ENCODE measurements around the gene FLACC1.
"Not testable (repeated sequence)": the region's sequence is repeated elsewhere in the genome, so short reads cannot be mapped to it uniquely, and the experiment has no call there.

Gene FLACC1

DNA sequence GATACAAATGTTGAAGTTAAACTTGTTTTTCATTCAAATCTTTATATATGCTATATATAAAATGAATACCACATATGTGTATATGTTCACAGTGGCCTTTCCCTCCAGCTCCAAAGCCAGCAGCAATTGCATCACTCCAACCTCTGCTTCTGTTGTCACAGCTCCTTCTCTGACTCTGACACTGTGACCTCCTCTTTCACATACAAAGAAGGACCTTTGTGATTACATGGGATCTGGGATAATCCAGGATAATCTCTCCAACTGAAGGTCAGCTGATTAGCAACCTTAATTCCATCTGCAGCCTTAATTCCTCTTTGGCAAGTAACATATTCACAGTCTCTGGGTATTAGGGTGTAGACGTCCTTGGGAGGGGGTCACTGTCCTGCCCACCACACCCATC, 8.4 kb downstream of the FLACC1 start:
- no peak for DNase-seq

DNA sequence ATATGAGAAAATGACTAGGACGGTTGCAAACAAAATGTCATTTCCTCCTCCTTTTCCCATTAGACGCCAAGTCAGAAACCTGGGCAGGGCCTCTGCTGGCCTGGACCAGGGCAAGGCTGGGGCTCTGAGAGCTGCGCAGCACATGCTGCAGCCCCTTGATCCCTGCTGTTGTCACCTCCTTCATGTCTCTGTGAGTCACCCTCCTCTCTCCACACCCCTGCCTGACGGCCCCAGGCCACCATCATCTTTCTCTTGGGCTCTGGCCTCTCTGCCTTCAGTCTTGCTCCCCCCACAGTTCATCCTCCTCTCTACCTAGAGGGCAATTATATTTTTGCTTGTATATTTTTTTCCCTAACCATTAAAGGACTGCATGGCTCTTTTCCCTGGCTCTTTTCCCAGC, 10.0 kb downstream of the FLACC1 start:
- DNase-seq: no peak

DNA sequence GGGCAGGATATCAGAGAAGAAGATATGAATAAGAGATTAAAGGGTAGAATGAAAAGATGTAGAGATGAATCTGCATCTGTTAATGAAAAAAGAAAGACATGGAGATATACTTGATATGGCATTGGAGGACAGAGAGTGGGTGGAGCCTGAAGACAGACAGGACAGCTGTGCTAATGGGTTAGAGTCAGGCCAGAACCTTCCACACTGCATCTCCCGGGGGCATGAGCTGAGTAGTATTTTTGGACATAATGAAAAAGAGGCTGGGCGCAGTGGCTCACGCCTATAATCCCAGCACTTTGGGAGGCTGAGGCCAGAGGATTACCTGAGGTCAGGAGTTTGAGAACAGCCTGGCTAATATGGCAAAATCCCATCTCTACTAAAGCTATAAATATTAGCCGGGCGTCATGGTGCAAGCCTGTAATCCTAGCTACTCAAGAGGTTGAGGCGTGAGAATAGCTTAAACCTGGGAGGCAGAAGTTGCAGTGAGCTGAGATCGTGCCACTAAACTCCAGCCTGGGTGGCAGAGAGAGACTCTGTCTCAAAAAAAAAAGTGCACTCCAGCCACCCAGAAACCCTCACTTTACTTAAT, 11.4 kb downstream of the FLACC1 start:
- no peak for DNase-seq

DNA sequence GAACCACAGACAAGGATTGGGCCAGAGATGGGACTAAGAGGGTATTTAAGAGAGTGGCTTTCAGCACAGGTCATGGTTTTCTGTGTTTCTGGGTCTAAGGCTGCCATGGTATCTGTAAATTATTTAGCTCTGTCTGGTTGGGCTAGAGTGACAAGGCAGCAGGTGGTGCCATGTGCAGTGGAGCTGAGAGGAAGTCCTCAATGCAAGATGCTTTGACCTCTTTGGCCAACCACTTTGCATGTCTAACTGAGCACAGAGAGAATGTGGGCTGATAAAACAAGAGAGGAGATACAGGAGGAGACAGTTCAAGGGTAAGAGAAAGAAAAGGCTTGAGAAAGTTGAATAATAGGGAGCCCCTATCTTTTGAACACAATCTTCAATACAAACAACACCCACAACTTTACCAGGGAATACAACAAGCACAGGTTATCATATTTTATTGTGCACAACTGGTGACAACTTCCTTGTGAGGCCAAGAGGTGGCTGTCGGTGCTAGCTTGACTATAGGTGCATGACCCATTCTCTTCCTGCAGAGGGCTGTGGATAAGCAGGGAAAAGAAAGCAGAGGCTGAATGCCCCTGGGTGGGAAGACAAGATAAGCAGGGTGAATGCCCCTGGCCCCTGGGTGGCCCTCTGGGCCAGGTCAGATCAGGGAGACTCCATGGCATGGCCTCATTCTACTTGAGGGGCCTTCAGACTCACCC, 12.3 kb downstream of the FLACC1 start:
- no peak for DNase-seq

DNA sequence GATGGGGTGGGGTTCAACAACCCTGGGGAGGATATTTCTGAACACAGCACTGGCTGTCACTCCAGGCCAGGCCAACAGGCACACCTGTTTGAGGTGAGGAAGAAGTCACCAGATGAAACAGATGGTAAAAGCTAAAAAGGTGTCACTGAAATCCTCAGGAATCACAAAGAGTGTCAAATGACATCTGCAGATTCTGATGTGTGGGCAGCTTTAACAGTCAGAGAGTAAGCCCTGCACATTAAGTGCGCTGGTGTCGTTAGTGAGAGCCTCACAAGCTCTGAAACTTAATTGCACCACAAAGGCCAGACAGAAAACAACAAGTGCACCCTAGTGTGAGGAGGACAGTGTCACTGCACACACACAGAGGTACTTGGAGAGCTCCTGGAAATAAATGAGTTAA, 13.6 kb downstream of the FLACC1 start:
- DNase-seq: no peak

DNA sequence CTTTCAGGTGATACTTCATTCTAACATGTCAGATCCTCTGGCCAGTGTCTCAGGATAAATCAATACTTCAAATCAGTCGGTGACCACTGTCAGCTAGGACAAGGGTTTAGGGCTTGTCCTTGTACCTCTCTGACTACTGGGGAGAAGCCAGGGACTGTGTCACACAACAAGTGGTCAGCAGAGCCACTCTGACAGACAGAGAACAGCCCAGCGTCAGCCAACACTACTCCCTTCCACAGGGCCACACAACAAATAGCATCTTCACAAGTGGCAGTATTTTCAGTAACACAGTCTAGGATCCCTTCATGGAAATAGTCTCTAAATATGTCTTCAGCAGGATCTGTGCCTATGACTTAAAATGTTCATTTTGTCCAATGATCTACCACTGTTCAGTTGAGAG, 14.2 kb downstream of the FLACC1 start:
- DNase-seq: no peak

DNA sequence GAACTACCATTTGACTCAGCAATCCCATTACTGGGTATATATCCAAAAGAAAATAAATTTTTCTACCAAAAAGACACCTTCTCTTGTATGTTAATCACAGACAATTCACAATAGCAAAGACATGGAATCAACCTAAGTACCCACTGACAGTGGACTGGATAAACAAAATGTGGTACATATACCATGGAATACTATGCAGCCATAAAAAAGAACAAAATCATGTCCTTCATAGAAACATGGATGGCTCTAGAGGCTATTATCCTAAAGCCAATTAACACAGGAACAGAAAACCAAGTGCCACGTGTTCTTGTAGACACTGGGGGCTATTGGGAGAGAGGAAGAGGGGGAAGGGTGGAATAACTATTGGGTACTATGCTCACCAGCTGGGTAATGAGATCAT, 27.7 kb downstream of the FLACC1 start:
- DNase-seq: no peak

DNA sequence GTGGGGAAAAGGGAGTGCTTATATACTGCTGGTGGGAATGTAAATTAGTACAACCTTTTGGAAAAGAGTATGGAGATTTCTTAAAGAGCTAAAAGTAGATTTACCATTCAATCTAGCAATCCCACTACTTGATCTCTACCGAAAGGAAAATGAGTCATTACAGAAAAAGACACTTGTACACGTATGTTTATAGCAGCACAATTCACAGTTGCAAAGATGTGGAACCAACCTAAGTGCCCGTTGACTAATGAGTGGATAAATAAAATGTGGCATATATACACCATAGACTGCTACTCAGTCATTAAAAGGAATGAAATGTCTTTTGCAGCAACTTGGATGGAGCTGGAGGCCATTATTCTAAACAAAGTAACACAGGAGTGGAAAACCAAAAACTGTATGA, 29.5 kb downstream of the FLACC1 start:
- DNase-seq: no peak

DNA sequence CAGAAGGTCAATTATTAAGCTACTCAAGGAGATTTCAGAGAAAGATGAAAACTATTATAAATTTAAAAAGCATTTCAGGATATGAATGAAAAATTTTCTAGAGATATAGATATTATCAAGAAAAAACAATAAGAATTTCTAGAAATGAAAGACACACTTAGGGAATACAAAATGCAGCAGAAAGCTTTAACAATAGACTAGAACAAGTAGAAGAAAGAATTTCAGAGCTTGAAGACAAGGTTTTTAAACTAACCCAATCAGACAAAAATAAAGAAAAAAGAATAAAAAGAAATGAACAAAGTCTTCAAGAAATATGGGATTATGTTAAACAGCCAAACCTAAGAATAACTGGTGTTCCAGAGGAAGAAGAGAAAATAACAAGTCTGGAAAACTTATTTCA, 34.4 kb downstream of the FLACC1 start:
- DNase-seq: no peak

DNA sequence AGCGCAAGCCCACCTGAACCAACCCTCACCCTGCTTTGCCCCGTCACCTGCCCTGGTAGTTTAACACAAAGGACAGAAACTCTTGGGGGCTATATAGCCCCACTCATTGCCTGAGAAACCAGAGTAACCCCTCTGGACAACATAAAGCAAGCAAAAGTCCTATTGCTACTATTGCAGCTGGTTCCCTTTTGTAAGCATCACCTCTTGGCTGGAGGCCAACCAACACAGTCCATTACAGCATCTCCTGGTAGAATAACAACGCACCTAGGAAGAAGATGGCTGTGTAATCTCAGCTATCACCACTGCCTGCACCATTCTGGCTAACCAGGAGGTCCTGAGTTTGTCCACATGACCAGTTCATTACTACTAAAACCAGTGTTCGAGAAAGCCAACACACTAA, 36.4 kb downstream of the FLACC1 start:
- DNase-seq: no peak

DNA sequence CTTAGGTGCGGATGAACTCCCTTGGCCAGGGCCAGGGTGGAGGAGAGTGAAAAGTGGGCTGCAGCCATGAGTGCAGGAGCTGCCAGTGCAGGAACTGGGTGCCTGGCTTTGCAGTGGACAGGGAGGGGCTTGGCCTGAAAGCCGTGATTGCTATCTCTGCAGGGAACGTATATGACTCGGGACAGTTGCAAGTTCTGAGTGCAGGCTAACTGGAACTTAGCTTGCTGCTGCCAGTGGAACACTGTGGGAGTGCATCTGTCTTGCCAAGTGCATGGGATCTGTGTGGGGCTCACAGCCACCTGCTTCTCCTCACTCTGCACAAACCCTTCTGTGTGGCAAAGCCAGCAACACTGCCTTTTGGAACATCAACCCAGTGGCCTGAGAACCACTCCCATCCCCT, 36.9 kb downstream of the FLACC1 start:
- no peak for DNase-seq

DNA sequence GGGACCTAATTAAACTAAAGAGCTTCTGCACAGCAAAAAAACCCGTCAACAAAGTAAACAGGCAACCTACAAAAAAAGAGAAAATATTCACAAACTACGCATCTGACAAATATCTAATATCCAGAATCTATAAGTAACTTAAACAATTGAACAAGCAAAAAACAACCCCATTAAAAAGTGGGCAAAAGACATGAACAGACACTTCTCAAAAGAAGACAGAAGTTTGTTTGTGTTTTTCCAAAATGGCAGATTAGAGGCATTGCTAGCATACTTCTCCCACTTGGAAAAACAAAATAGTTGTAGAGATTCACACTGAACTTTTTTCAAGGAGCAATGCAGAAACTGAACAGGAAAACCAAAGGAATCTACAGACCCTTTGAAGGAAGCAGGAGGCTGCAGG, 37.6 kb downstream of the FLACC1 start:
- no peak for DNase-seq

DNA sequence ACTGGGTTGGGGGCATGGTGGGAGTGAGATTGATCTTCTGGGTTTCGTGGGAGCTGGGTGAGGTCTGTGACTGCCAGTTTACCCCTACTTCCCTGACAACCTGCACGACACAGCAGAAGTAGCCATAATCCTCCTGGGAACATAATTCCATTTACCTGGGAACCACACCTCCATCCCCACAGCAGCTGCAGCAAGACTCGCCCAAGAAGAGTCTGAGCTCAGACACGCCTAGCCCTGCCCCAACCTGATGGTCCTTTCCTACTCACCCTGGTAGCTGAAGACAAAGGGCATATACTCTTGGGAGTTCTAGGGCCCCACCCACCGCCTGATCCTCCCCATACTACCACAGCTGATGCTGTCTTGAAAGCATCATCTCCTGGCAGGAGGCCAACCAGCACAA, 43.8 kb downstream of the FLACC1 start:
- no peak for DNase-seq

DNA sequence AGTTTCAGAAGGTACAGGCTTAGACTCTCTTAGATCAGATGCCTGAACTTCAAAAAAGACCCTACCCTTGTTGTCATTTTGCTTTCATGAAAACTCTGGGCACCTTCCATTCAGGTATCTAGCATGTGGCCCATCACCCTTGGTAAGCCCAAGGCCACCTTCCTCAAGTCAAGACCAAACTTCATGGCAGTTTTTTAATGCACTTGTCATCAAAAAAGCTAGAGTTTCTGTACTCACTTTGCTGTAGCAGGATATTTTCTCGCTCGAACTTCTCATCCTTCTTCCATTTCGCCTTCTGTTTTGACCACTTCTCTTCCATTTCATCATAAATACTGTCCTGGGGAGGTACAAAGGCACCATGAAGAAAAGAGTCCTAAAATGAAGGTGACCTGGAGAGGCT, 48.2 kb downstream of the FLACC1 start:
- DNase-seq: no peak

DNA sequence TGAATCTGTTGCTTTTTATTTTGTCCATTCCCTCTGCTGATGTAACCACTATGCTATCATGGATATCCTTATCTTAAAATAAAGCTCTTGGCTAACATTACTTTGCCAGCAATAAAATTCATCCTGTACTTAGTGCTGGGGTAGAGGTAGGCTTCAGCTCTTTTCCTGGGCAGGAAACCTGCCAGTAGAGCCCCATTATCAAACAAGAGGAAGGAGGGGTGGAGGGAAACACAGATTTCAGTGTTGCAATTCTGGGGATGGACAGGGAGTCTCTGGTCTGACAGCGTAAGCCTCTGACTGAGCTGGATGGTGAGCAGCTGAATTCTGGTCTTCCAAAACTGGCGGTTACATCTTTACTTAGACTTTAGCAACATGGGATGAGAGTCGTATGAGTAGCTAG, 49.3 kb downstream of the FLACC1 start:
- no peak for DNase-seq

DNA sequence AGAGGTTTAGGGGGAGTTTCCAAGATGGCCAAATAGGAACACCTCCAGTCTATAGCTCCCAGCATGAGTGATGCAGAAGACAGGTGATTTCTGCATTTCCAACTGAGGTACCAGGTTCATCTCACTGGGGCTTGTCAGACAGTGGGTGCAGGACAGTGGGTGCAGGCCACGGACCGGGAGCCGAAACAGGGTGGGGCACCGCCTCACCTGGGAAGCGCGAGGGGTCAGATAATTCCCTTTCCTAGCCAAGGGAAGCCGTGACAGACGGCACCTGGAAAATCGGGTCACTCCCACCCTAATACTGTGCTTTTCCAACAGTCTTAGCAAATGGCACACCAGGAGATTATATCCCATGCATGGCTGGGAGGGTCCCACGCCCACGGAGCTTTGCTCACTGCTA, 57.2 kb downstream of the FLACC1 start:
- not testable (repeated sequence) for DNase-seq

DNA sequence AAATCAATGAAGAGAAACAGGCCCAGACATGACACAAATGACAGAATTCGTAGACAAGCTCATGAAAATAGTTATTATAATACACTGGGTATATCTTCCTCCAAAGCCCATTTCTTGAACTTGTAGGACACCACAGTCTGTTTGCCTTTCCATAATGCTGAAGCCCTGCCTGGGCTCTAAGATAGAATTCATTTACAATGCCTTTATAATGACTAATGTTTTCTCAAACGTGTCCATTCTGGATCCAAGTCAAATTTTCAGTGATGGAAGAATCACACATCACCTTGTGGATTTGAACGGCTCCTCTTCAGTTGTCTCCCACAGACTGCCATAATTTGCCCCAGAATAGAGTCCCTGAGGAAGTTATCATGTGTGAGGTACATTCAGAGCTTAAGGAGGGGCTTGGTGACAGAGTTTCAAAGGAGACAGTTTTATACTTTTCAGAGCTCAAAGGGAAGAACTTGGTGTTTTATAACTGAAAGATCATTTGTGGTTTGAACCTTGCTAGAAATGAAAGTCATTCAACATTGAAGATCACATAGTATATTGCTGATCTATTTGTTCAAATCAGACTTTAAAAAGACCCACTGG, 58.6 kb downstream of the FLACC1 start:
- DNase-seq: no peak

DNA sequence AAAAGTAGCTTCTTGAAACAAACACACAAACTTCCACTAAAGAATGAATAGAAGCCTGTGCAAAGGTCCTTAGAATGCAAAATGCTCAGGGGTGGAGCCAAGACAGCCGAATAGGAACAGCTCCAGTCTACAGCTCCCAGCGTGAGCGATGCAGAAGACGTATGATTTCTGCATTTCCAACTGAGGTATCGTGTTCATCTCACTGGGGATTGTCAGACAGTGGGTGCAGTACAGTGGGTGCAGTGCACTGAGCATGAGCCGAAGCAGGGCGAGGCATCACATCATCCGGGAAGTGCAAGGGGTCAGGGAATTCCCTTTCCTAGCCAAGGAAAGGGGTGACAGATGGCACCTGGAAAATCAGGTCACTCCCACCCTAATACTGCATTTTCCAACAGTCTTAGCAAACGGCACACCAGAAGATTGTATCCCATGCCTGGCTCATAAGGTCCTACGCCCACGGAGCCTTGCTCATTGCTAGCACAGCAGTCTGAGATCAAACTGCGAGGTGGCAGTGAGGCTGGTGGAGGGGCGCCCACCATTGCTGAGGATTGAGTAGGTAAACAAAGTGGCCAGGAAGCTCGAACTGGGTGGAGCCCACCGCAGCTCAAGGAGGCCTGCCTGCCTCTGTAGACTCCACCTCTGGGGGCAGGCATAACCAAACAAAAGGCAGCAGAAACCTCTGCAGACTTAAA, 66.5 kb downstream of the FLACC1 start:
- not testable (repeated sequence) for DNase-seq

DNA sequence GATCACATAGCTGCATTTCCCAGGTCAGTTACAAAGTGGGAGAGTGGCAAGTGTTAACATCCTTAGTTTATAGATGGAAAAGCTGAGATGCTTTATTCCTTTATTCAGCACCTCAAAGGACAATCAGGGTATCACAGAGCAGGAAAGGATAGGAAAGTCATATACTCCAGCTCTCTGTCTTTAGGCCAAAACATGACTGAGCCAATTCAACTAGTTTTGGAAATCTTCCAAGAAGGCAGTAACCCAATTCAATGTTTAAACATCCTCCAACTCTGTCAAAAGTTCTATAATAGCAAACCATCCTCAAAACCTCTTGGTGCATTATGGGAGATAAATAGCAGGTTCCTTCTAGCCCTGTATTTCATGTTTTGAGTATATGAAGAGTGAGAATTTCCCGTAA, 71.6 kb downstream of the FLACC1 start:
- DNase-seq: no peak

DNA sequence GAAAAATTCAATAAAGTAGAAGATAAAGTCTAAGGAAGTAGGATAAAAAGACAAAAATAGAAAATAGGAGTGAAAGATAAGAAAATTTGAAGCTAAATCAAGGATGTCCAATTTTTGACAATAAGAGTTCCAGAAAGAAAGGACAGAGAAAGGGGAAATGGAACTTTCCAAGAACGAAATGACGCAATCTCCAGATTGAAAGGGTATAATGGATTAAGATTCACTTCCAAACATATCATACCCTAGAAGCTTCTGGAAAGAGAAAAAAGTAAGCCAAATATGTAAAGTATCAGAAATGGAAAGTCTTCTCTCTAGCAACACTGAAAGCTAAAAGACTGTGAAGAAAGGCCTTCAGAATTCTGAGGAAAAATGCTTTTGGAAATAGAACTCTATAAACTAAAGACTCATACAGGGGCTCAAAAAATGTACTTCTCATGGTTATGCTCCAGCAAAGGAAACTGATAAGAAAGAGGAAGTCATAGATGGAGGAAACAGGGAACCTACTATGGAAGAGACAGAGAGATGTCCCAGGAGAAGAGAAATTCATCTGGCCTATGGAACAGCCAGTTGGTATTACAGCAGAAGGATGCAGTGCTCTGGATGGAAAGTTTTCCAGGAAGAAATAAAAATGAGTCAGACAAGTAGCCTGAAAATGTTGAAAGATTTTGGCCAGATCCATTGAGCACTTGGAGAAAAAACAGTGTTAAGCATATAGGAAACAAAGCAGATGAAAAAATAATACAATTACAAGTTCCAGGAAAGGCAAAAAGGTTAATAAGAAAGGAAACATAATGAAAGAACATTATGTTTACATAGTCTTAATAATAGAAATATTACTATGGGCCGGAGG, 76.7 kb downstream of the FLACC1 start:
- DNase-seq: no peak

DNA sequence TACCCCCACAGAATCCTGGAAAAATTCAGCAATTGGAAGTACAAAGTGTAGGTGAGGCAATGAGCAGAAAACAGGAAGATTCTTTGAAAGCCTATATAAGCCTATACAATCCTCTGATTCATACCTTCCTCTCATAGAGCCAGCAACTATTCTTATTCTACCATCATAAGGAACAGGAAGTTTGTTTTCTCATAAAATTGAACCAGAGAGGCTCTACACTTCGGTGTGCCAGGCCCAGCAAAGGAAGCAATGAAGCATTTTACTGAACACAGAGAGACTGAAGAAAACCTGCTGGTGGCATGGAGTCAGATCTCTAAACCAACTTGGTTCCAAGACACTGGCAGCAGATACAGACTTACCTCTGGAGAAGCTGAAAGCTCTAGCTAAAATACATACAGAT, 78.1 kb downstream of the FLACC1 start:
- no peak for DNase-seq

DNA sequence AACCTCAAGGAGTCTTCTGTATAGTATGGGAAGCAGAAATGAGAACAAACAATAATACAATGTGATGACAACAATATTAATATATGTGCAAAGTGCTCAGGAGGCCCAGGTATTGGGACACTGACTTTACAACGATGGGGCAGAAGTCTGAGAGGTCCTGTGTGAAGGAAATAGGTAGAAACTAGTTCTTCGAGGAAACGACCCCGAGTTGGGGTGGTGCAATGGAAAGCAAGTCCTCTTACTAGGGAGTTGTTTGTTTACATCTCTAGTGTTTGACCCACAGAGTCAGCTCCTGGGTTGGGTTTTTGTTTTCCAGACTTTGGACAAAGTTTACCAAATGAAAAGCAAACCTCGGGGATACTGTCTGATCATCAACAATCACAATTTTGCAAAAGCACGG, 80.6 kb downstream of the FLACC1 start:
- DNase-seq: no peak

DNA sequence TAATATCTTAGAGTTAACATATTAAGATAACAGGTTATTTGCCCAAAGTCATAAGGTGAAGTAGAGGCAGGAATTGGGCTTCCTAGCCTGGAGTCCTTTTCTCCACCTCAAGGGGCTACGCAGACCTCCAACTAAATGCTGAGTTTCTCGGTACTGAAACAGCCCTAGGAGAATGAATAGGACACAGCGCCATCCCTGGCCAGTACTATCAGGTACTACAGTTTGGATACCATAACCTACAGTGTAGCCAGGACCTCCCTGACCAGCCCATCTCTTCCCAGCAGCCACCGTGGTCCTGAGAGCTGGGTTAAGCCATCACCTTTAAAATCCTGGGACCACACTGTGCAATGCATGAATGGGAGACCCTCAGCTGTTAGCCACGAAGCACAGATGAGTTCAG, 81.2 kb downstream of the FLACC1 start:
- DNase-seq: no peak

Data from C1 segment of cervical spinal cord (tissue), 14 donors.